ENCODE data around the gene ITGBL1.

ITGBL1 gene

DNA sequence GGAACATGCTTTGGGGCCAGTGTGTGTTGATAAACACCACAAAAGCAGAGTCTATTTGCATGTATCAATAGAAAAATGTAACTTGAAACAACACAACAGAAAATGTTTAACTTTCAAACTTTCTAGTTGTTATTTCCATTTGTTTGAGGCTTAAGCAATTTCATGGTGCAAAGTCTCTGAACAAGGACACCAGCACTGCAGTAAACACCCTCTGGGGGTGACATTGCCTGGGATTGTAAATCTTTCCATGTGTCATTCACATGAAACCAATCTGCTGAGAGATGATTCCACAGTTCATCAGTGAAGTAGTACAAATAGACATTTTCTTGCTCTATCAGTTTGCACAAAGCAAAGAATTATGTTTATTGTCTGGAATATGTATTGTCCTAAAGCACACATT lies 124.5 kb downstream of the ITGBL1 start:
- Histone ChIP-seq H3K9me2 (replicated peaks; ENCODE audit: low read depth, low read length) (no peaks in the 10 kb centered on the region), H3K4me3 (ENCODE audit: low read length, poor library complexity, severe bottlenecking) (no peak overlapping the region), H3K4me2 (ENCODE audit: low read depth, low read length, poor library complexity, severe bottlenecking) (no peak overlapping the region), H3K27me3 (ENCODE audit: insufficient read depth, low read length, poor library complexity, severe bottlenecking) (no peaks in the 10 kb centered on the region), H3K9me3 (ENCODE audit: insufficient read depth, low read depth, low read length) (no peaks in the 10 kb centered on the region), H3K4me1 (ENCODE audit: insufficient read depth, low read length, poor library complexity, severe bottlenecking) (no peaks in the 10 kb centered on the region), H3K79me2 (ENCODE audit: insufficient read depth, low read length) (no peaks in the 10 kb centered on the region), H3K9ac (ENCODE audit: low read depth, low read length, poor library complexity, severe bottlenecking) (no peak overlapping the region), H3K36me3 (ENCODE audit: insufficient read depth, low read length) (no peaks in the 10 kb centered on the region), H4K20me1 (ENCODE audit: insufficient read depth, low read length, poor library complexity, severe bottlenecking) (no peaks in the 10 kb centered on the region), H3F3A (ENCODE audit: low read depth) (no peaks in the 10 kb centered on the region), H2AFZ (ENCODE audit: low read length) (no peak overlapping the region)
- TF ChIP-seq, protein P1, sequence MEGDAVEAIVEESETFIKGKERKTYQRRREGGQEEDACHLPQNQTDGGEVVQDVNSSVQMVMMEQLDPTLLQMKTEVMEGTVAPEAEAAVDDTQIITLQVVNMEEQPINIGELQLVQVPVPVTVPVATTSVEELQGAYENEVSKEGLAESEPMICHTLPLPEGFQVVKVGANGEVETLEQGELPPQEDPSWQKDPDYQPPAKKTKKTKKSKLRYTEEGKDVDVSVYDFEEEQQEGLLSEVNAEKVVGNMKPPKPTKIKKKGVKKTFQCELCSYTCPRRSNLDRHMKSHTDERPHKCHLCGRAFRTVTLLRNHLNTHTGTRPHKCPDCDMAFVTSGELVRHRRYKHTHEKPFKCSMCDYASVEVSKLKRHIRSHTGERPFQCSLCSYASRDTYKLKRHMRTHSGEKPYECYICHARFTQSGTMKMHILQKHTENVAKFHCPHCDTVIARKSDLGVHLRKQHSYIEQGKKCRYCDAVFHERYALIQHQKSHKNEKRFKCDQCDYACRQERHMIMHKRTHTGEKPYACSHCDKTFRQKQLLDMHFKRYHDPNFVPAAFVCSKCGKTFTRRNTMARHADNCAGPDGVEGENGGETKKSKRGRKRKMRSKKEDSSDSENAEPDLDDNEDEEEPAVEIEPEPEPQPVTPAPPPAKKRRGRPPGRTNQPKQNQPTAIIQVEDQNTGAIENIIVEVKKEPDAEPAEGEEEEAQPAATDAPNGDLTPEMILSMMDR (conservative IDR thresholded peaks at IDR 0.05; ENCODE audit: low read length), result no peak
- no peak for TF ChIP-seq EZH2phosphoT487 (IDR thresholded peaks at IDR 0.05; ENCODE audit: borderline replicate concordance)

DNA sequence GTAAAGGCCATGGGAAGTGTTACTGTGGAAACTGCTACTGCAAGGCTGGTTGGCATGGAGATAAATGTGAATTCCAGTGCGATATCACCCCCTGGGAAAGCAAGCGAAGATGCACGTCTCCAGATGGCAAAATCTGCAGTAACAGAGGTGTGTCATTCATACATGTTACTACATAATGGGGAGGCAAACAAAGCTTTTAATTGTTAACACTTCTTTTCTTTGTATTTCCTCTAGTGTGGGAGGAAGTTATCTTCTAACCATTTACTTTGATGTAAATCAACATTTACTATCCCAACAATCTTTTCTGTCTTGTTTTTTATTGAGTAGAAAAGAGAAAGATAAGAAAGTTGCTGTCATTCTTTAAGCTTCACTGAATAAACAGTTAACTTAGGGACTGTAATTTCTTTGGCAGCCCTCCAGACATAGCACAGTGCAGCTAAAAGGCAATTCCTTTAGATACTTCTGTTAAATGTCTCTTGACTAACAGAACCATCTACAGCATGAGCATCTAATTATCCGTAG lies 126.9 kb downstream of the ITGBL1 start:
- H2AFZ ChIP-seq (ENCODE audit: low read length), result no peak overlapping the region
- no peaks in the 10 kb centered on the region for H3K4me1 ChIP-seq (ENCODE audit: insufficient read depth, low read length, poor library complexity, severe bottlenecking)
- H3F3A ChIP-seq (ENCODE audit: low read depth), result no peaks in the 10 kb centered on the region
- H3K4me2 ChIP-seq (ENCODE audit: low read depth, low read length, poor library complexity, severe bottlenecking), result no peak overlapping the region
- no peaks in the 10 kb centered on the region for H3K79me2 ChIP-seq (ENCODE audit: insufficient read depth, low read length)
- H3K9me3 ChIP-seq (ENCODE audit: insufficient read depth, low read depth, low read length), result no peaks in the 10 kb centered on the region
- no peak overlapping the region for H3K9ac ChIP-seq (ENCODE audit: low read depth, low read length, poor library complexity, severe bottlenecking)
- H3K36me3 ChIP-seq (ENCODE audit: insufficient read depth, low read length), result no peaks in the 10 kb centered on the region
- H3K27me3 ChIP-seq (ENCODE audit: insufficient read depth, low read length, poor library complexity, severe bottlenecking), result no peaks in the 10 kb centered on the region
- H3K9me2 ChIP-seq (replicated peaks; ENCODE audit: low read depth, low read length), result no peaks in the 10 kb centered on the region
- TF ChIP-seq, protein P1 (conservative IDR thresholded peaks at IDR 0.05; ENCODE audit: low read length), result no peak
- TF ChIP-seq EZH2phosphoT487 (IDR thresholded peaks at IDR 0.05; ENCODE audit: borderline replicate concordance), result no peak
- no peak overlapping the region for H3K4me3 ChIP-seq (ENCODE audit: low read length, poor library complexity, severe bottlenecking)
- no peaks in the 10 kb centered on the region for H4K20me1 ChIP-seq (ENCODE audit: insufficient read depth, low read length, poor library complexity, severe bottlenecking)

DNA sequence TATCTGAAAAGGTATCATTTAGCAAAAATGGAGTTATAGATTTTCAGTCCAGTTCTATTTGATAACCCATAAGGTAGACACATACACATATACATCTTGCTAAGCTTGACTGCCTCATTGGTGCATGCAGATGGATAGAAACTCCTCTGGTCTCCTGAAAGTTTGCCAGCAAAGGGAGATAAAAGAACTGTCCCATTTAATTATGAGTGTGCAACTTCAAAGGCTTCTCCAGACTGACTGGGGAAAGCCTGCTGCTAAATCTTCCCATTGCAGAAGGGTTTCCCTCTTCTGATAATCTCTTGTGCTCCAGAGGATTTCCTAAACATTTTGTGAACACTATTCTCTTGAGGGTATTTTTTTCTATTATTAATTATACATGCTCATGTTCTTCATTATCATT lies 131.9 kb downstream of the ITGBL1 start:
- Histone ChIP-seq H3K9ac (ENCODE audit: low read depth, low read length, poor library complexity, severe bottlenecking) (no peak overlapping the region), H3K4me1 (ENCODE audit: insufficient read depth, low read length, poor library complexity, severe bottlenecking) (no peaks in the 10 kb centered on the region), H3F3A (ENCODE audit: low read depth) (no peaks in the 10 kb centered on the region), H3K9me3 (ENCODE audit: insufficient read depth, low read depth, low read length) (no peaks in the 10 kb centered on the region), H3K27me3 (ENCODE audit: insufficient read depth, low read length, poor library complexity, severe bottlenecking) (no peaks in the 10 kb centered on the region), H2AFZ (ENCODE audit: low read length) (no peak overlapping the region), H4K20me1 (ENCODE audit: insufficient read depth, low read length, poor library complexity, severe bottlenecking) (no peaks in the 10 kb centered on the region), H3K9me2 (replicated peaks; ENCODE audit: low read depth, low read length) (no peaks in the 10 kb centered on the region), H3K4me2 (ENCODE audit: low read depth, low read length, poor library complexity, severe bottlenecking) (no peak overlapping the region), H3K36me3 (ENCODE audit: insufficient read depth, low read length) (no peaks in the 10 kb centered on the region), H3K4me3 (ENCODE audit: low read length, poor library complexity, severe bottlenecking) (no peak overlapping the region), H3K79me2 (ENCODE audit: insufficient read depth, low read length) (no peaks in the 10 kb centered on the region)
- no peak for TF ChIP-seq EZH2phosphoT487 (IDR thresholded peaks at IDR 0.05; ENCODE audit: borderline replicate concordance)
- TF ChIP-seq, protein P1 (conservative IDR thresholded peaks at IDR 0.05; ENCODE audit: low read length), result no peak

Data from Loucy (cell line).